GM18951 (cell line): ENCODE measurements around the gene WDR55.
A peak's percentile ranks its signal among the peaks of the same experiment; 100 is the strongest.

Experiments
- POLR2A ChIP-seq: IDR thresholded peaks from 4 replicates; pipeline ENCODE4 v1.6.1; 2011; ENCODE audit warnings: mild to moderate bottlenecking; ENCODE audit not compliant: insufficient read length, insufficient read depth; ENCODE audit errors: extremely low read depth
- in situ Hi-C: fragments of 300-500 bp; cut with MboI; formaldehyde crosslinking; loops from one replicate; pipeline ENCODE4 v1.12.0; 2022; ENCODE audit warnings: low sequenced_read_pairs, mixed read lengths, inconsistent platforms; ENCODE audit not compliant: unreplicated experiment

WDR55 gene

GRCh38 chr5:140672455-140673186 lies 7.9 kb downstream of the WDR55 start:
- no peak for TF ChIP-seq POLR2A
- in situ Hi-C loops, result no loop called here

- in situ Hi-C loops, result no loop called here
Measured at GRCh38 chr5:140673187-140673976, 8.7 kb downstream of the WDR55 start, which contains the start of gene DND1. TSS of gene DND1 (minus strand) at chr5:140673576. CDS start at chr5:140673542, 34 bp downstream.

GRCh38 chr5:140674211-140674610 lies 9.5 kb downstream of the WDR55 start:
- TF ChIP-seq POLR2A, result no peak
- in situ Hi-C loops, result no loop called here

More at GRCh38 chr5:140673187-140673976, 8.7 kb downstream of the WDR55 start, which contains the start of gene DND1:
- TF ChIP-seq POLR2A, result no peak

- TF ChIP-seq POLR2A, result no peak
Measured at GRCh38 chr5:140674629-140675028, 9.9 kb downstream of the WDR55 start.

GRCh38 chr5:140677947-140678346 lies 13.2 kb downstream of the WDR55 start:
- TF ChIP-seq POLR2A, result no peak
- in situ Hi-C loops, result no loop called here

More at GRCh38 chr5:140674629-140675028, 9.9 kb downstream of the WDR55 start:
- in situ Hi-C loops, result no loop called here

GRCh38 chr5:140678993-140679392 lies 14.3 kb downstream of the WDR55 start:
- no peak for TF ChIP-seq POLR2A
- in situ Hi-C loops, result no loop called here

- no peak for TF ChIP-seq POLR2A
- in situ Hi-C loops, result no loop called here
Measured at GRCh38 chr5:140690376-140690932, 25.8 kb downstream of the WDR55 start.

- in situ Hi-C loops, result no loop called here
- peak; percentile 96 for TF ChIP-seq POLR2A
Measured at GRCh38 chr5:140690941-140691924, 26.5 kb downstream of the WDR55 start, which contains the start of the genes HARS1 and HARS2. TSS of gene HARS1 (minus strand) at chr5:140691370. CDS start at chr5:140691304, 66 bp downstream. TSS of gene HARS2 (plus strand) at chr5:140691455. CDS start at chr5:140691649, 194 bp downstream.

- in situ Hi-C loops, result no loop called here
- no peak for TF ChIP-seq POLR2A
Measured at GRCh38 chr5:140694276-140694675, 29.6 kb downstream of the WDR55 start.

- TF ChIP-seq POLR2A, result no peak
- in situ Hi-C loops, result no loop called here
Measured at GRCh38 chr5:140696891-140697492, 32.3 kb downstream of the WDR55 start.

GRCh38 chr5:140700177-140701144 lies 35.8 kb downstream of the WDR55 start, which contains the start of gene ZMAT2:
TSS of gene ZMAT2 (plus strand) at chr5:140700447. CDS start at chr5:140700461, 14 bp downstream.
- in situ Hi-C loops, result no loop called here
- TF ChIP-seq POLR2A, result peak; percentile 63
